SK-N-SH (cell line): Measurements from ENCODE around the gene EVPL.

Experiments used
- EP300 ChIP-seq, 2 experiments: IDR thresholded peaks; 2 replicates each; pipeline versions ENCODE4 v1.4.0 to v1.6.1; 2012; ENCODE audit warnings: borderline replicate concordance in 1 of 2, low read depth in 1 of 2, low read length in 1 of 2
- FOSL2 ChIP-seq: IDR thresholded peaks from 2 replicates; pipeline ENCODE4 v1.4.0; 2012; ENCODE audit warnings: low read depth, mild to moderate bottlenecking, moderate library complexity, borderline replicate concordance
- GATA2 ChIP-seq: sonication (generic); formaldehyde crosslinking; IDR thresholded peaks from 2 replicates; pipeline ENCODE4 v1.5.0; 2020; ENCODE audit warnings: mild to moderate bottlenecking, missing genetic modification reagents
- NRF1 ChIP-seq: IDR thresholded peaks from 2 replicates; pipeline ENCODE4 v1.6.1; 2012; ENCODE audit warnings: low read depth, mild to moderate bottlenecking, low read length
- PBX3 ChIP-seq: IDR thresholded peaks from 2 replicates; pipeline ENCODE4; 2012
- RAD21 ChIP-seq: IDR thresholded peaks from 2 replicates; pipeline ENCODE4 v1.6.1; 2012; ENCODE audit warnings: mild to moderate bottlenecking, low read length
- RCOR1 ChIP-seq: fragments of 150-350 bp; IDR thresholded peaks from 2 replicates; pipeline ENCODE4 v1.6.1; 2017; ENCODE audit warnings: antibody characterized with exemption, low read length
- REST ChIP-seq: IDR thresholded peaks from 2 replicates; pipeline ENCODE4 v1.6.1; 2012; ENCODE audit warnings: mild to moderate bottlenecking, low read depth, low read length, moderate library complexity
- SIN3A ChIP-seq: IDR thresholded peaks from 2 replicates; pipeline ENCODE4 v1.6.1; 2012; ENCODE audit warnings: low read depth, mild to moderate bottlenecking, low read length, moderate library complexity, borderline replicate concordance
- TF ChIP-seq, protein P1 (sequence below): fragments of 200-600 bp; sonication (generic); IDR thresholded peaks from 2 replicates; pipeline ENCODE4 v1.6.1; 2017; ENCODE audit warnings: antibody characterized with exemption, mild to moderate bottlenecking, moderate library complexity

DNA sequence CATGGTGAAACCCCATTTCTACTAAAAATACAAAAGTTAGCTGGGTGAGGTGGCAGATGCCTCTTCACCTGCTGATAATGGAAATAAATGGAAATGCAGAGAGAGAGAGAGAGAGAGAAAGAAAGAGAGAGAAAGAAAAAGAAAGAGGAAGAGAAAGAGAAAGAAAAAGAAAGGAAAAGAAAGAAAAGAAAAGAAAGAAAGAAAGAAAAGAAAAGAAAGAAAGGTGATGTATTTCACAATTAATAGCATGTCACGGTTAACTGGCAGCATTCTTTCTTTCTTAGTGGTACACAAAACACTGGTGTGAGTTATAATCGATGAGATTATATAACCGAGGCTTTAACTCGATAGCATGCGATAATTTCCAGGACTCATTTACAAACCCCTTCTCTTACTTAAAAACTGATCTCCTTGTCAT lies 51.3 kb downstream of the EVPL start:
- TF ChIP-seq, protein P1, sequence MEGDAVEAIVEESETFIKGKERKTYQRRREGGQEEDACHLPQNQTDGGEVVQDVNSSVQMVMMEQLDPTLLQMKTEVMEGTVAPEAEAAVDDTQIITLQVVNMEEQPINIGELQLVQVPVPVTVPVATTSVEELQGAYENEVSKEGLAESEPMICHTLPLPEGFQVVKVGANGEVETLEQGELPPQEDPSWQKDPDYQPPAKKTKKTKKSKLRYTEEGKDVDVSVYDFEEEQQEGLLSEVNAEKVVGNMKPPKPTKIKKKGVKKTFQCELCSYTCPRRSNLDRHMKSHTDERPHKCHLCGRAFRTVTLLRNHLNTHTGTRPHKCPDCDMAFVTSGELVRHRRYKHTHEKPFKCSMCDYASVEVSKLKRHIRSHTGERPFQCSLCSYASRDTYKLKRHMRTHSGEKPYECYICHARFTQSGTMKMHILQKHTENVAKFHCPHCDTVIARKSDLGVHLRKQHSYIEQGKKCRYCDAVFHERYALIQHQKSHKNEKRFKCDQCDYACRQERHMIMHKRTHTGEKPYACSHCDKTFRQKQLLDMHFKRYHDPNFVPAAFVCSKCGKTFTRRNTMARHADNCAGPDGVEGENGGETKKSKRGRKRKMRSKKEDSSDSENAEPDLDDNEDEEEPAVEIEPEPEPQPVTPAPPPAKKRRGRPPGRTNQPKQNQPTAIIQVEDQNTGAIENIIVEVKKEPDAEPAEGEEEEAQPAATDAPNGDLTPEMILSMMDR: no peak
- no peak for TF ChIP-seq RAD21
- no peak for TF ChIP-seq PBX3
- no peak for TF ChIP-seq NRF1
- TF ChIP-seq SIN3A: no peak
- TF ChIP-seq EP300 (IDR thresholded peaks at IDR 0.05; ENCODE audit: borderline replicate concordance in 1 of 2, low read depth in 1 of 2, low read length in 1 of 2): no peak
- TF ChIP-seq FOSL2: no peak
- no peak for TF ChIP-seq RCOR1
- TF ChIP-seq REST: no peak
- TF ChIP-seq GATA2 (CRISPR knock-in tag): no peak
